ENCODE data around the gene KDM6A.
"Not testable (repeated sequence)": the region's sequence is repeated elsewhere in the genome, so short reads cannot be mapped to it uniquely, and the experiment has no call there.

KDM6A gene

GRCh38 chrX:44872821-44873414 is at the start of gene KDM6A:
Gene KDM6A (plus strand): TSS chrX:44873188. CDS start chrX:44873552, 364 bp downstream.
- DNase-seq = peak; percentile 39 to 100 (median 95)

DNA sequence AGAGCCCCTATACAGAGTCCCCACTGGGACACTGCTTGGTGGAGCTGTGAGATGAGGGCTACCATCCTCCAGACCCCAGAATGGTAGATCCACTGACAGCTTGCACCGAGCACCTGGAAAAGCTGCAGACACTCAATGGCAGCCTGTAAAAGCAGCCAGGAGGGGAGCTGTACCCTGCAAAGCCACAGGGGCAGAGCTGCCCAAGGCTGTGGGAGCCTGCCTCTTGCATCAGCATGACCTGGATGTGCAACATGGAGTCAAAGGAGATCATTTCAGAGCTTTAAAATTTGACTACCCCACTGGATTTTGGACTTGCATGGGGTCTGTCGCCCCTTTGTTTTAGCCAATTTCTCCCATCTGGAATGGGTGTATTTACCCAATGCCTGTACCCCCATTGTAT is 49.8 kb upstream of the KDM6A start:
- not testable (repeated sequence) for DNase-seq

GRCh38 chrX:44828008-44828605 is 44.9 kb upstream of the KDM6A start:
- DNase-seq = no peak

GRCh38 chrX:44829832-44830231 is 43.2 kb upstream of the KDM6A start:
- DNase-seq = no peak

DNA sequence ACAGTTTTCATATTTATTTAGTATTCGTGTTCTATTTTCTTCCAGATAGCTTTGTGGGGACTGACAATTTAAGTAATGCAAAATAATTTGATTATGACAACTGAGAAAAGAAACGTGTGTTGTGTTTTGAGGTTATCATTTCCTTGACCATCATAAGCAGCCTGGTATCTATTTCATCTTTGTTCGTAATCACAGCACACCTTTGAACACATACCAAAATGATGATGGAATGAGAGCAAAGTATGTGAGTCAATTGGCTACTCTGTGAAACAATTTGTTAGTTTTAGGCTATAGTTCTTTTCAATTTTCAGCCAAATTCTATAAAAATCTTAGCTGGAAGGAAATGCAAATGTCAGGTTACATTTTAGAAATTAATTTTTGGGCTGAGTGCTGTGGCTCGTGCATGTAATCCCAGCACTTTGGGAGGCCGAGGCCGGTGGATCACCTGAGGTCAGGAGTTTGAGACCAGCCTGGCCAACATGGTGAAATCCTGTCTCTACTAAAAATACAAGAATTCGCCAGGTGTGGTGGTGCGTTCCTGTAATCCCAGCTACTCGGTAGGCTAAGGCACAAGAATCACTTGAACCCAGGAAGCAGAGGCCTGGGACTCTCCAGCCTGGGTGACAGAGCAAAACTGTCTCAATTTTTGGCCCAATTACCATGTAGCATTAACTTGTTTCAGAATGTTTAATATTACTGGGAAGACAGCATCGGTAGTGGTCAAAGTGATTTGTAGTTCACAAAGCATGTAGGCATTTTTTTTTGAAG is 30.3 kb upstream of the KDM6A start:
- DNase-seq = no peak

DNA sequence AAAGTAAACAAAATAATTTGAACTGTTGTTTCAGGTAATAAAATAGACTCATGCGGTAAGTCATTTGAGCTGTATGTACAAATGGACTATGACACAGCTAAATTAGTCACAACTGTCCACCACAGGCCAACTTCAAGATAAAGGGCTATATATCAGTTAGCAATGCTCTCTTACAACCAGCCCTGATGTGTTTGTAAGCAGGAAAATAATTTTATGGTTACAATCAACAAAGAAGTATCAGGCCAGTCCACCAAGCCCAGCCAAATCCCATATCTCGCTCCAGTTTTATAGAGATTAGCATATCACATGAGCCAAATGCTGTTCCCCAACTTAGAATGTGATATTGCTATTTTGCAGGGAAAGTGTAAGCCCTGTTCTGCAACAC is 29.7 kb upstream of the KDM6A start:
- DNase-seq = no peak

GRCh38 chrX:44843753-44844152 is 29.2 kb upstream of the KDM6A start, which contains the start of gene DUSP21:
Gene DUSP21 (plus strand): TSS chrX:44844021. CDS start chrX:44844133, 112 bp downstream.
- DNase-seq = no peak

DNA sequence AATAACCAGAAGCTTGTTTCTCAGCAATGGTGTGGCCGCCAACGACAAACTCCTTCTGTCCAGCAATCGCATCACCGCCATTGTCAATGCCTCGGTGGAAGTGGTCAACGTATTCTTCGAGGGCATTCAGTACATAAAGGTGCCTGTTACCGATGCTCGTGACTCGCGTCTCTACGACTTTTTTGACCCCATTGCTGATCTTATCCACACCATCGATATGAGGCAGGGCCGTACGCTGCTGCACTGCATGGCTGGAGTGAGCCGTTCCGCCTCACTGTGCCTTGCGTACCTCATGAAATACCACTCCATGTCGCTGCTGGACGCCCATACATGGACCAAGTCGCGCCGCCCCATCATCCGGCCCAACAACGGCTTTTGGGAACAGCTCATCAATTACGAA is 28.8 kb upstream of the KDM6A start:
- no peak for DNase-seq

- DNase-seq = not testable (repeated sequence)
These were observed 22.1 kb upstream of the KDM6A start for GRCh38 chrX:44850891-44851290.

GRCh38 chrX:44871114-44871645 is 1.8 kb upstream of the KDM6A start:
- DNase-seq = peak in 6 of 51 donors; percentile 0

DNA sequence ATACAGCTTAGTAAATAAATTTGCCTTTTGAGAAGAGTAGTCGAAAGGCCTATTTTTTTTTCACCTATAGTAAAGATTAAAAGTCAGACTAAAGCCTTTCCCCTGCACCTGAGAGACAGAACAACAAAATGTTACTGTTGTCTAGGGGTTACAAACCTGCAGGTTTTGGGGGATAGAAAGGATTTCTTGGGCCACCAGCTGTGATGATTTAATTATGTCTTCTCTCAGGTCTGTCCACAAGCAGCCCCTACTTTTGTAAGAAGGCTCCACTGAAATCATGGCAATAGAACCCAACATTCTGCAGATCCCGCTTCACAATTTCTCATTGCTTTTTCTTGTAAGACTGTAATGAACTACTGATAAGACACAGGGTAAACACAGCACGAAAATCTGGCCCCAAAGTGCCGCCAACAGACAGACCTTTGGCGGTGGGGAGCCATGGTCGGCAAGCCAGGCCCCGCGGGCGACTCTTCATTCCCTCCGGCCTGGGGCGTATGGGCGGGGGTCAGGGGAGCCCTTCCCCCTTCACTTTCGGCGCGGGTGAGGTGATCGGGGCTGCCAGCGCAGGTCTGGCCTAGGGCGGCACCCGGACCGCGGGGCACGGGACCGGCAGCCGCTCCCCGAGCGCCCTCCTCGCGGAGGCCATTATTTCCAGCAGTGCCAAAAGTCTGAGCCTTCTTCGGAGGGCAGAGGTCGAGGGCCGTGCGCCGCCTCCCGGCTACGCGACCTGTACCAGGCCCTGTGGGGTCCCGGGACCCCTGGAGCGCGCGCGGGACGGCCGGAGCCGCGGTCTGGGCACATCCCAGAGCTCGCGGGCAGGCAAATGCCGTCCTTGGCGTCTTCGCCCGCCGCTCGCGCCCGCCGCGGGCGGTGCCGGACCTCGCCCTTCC is 812 bp upstream of the KDM6A start:
- DNase-seq = peak in 26 of 51 donors; percentile 1 to 73 (median 25)

DNA sequence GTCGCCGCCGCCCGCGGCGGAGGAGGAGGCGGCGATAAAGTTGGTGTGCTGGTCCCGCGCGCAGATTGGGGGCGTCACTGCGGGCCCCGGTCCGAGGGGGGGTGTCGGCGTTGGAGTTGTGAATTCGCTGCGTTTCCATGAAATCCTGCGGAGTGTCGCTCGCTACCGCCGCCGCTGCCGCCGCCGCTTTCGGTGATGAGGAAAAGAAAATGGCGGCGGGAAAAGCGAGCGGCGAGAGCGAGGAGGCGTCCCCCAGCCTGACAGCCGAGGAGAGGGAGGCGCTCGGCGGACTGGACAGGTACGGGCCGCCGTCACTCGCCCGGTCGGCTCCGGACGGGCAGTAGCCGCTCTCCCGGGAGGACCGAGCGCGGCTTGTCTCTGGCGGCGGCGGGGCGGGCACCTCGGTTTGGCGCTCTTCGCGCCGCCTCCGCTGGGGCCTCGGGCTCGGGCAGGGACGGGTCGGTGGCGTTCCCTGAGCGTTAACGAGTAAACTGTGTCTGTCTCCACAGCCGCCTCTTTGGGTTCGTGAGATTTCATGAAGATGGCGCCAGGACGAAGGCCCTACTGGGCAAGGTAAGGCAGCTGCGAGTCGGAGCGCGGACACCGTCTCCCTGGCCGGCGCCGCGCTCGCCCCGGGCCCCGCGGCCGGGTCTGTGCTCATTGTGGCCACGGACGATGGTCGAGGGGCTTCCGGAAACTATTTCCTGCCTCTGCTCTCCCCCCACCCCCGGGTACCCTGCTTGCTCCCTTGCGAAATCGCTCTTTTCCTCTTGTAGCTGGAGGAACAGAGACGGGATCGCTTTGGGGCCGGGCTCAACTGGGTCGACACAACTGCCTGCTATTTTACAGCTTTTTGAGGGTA is 658 bp downstream of the KDM6A start:
- peak in 44 of 51 donors; percentile 1 to 76 (median 30) for DNase-seq

DNA sequence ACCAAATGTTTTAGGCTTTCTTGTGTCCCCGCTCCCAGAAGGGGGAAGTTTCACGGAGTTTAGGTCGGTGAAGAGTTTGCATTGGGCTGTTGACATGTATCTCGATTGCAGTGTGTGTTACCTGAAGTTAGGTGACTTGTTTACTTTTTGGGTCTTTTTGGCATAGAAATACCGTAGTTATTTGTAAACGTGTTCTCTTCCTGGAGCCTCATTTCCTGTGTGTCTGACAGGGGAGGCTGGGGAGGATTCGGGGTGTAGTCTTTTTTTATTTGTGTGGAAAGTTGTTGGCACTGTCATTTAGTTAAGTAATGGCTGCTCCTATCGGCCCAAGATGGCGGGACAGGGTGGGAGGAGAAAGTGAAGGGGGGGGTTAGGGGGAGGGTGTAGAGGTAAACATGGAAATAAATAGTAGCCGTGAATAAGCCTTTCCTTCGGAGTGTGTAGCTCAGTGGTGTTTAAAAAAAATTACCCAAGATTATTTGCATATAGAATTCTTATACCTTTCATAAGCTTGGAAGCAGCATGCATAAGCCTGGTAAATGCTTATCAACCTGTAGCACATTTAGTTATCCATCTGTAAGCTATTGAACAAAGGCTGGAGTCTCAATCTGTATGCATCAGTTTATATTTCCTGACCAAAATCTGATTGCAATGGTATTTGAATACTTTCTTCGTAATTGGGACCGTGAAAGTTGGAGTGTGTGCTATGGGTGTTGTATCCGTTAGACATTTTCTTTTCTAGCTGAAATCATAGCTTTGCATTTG is 1.6 kb downstream of the KDM6A start:
- peak in 18 of 51 donors; percentile 0 to 47 (median 6) for DNase-seq

DNA sequence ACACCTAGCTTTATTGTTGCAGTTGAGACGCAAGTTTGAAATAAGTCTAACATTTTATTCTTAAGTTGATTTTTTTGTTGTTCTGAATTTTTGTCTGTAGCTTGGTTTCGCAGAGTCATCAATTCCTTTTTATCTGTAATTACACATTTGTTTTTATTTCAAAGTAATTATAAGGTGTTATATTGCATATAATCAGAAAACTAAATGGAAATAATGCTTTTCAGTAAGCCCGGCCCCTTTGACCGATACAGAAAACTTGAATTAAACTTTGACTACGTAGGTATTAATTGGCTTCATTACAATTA is 2.1 kb downstream of the KDM6A start:
- DNase-seq = no peak

DNA sequence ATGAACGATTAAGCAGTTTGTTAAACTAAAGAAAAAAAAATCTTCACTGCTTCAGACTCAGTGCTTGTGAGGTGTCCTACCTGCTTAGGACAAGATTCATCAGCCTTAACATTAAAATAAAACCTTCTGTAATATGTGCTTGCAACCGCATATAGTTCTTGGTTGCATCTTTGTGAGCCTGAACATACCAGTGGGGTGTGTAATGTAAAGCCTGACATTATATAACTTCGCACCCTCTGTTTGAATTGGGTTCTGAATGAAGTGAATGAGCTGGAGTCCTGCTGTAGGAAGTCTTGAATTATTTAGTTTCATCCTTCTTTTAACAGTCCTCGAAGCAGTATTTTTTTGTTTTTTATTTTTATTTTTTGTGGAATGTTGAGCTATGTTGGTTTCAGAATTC is 3.1 kb downstream of the KDM6A start:
- no peak for DNase-seq

- no peak for DNase-seq
These were observed 3.8 kb downstream of the KDM6A start for GRCh38 chrX:44876767-44877166.

DNA sequence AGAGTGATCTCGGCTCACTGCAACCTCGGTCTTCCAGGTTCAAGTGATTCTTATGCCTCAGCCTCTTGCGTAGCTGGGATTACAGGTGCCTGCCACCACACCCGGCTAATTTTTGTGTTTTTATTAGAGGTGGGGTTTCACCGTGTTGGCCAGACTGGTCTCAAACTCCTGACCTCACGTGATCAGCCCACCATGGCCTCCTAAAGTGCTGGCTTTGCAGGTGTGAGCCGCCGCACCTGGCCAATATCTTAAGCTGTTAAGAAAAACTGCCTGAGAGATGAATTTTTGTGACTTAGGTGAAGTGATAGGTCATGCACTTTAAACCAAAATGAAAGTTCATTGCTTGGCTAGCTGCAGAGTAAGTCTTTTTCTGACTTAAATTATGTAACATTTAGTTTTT is 5.8 kb downstream of the KDM6A start:
- no peak for DNase-seq

DNA sequence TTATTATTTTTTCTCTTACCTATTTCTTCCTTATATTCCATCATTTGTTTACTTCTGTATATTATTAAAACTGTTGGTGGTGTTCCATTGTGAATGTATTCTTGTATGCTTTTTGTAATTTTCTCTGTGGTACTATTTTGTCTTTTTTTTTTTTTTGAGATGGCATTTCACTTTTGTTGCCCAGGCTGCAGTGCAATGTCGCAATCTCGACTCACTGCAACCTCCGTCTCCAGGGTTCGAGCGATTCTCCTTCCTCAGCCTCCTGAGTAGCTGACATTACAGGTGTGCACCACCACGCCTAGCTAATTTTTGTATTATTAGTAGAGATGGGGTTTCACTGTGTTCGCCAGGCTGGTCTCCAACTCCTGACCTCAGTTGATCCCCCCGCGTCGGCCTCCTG is 8.6 kb downstream of the KDM6A start:
- DNase-seq = no peak

GRCh38 chrX:44882635-44883034 is 9.6 kb downstream of the KDM6A start:
- no peak for DNase-seq

- DNase-seq = no peak
These were observed 12.0 kb downstream of the KDM6A start for GRCh38 chrX:44884944-44885343.

Data from hypothalamus (tissue), 51 donors.